GM19463 (cell line): ENCODE results near the gene CLPSL1.

Experiments
- ATAC-seq: cut with Tn5 transposase; IDR thresholded peaks from one replicate; pipeline ENCODE4 v1.9.1; 2021; ENCODE audit warnings: mild to moderate bottlenecking, moderate library complexity; ENCODE audit not compliant: unreplicated experiment

CLPSL1 gene

GRCh38 chr6:35757456-35758123, 23.2 kb upstream of the CLPSL1 start:
- no peak for ATAC-seq

- no peak for ATAC-seq
Observed at GRCh38 chr6:35759426-35759825, 21.4 kb upstream of the CLPSL1 start.

GRCh38 chr6:35765739-35766138, 15.1 kb upstream of the CLPSL1 start:
- no peak for ATAC-seq

- ATAC-seq, result no peak
Observed at GRCh38 chr6:35769211-35769610, 11.6 kb upstream of the CLPSL1 start.

GRCh38 chr6:35771343-35771627, 9.5 kb upstream of the CLPSL1 start:
- ATAC-seq, result no peak

GRCh38 chr6:35774116-35774794, 6.6 kb upstream of the CLPSL1 start:
- ATAC-seq, result no peak

DNA sequence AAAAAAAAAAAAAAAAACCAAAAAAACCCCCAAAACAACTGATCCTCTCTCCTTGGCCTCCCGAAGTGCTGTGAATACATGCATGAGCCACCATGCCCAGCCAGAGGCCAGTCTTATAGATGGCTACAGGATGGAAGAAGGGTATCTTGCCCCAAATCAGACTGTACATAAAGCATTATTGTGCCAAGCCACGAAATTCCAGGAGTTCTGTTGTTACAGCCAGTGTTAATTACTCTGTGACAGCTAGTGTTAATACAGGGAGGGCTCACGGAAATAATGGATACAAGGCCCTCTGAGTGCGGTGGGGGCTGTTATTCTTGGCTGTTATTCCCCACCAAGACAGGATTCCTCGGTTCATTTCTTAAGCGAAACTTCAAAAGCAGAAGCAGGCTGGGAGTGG, 5.8 kb upstream of the CLPSL1 start:
- ATAC-seq, result no peak

DNA sequence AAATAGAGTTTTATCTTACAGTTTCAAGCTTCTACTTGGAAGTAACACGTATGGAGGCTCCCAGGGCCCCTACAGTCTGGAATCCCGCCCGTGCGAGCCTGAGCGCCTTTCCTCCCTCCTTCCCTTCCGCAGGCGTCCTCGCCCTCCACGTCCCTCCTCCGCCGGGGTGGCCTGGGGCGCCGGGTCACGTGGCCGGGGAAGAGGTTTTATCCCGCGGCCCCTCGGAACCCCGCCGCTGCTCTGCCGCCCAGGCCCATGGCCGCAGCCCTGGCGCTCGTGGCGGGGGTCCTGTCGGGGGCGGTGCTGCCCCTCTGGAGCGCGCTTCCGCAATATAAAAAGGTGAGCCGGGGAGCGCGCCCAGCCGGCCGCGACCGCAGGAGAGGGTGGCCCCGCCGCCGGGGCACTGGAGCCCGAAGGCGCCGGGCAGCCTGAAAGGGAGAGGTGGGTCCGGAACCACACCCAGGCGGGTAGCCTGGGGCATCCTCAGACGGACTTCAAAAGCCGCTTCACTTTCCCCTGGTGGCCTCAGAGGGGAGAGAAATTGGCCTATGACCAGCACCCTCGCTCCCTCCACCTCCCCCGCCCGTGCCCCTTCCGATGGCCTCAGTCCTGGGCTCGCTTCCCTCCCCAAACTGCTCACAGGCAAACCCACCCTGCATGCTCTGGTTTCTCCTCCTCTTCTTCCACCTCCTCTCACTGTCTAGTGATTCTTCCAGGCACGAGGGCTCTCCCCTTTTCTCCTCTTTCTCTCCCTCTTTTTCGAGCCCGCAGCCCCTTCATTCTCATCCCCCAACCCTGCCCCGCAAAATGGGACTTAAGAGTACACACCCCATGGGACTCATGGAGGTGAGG, 4.2 kb upstream of the CLPSL1 start, which contains the start of gene CLPSL2:
Gene CLPSL2, plus strand, starts transcription at position 235 of the 852 bp plus-strand sequence. Its CDS starts 21 bp downstream, at position 256.
- no peak for ATAC-seq

- ATAC-seq, result no peak
Observed at GRCh38 chr6:35777356-35778102, 3.3 kb upstream of the CLPSL1 start.

- no peak for ATAC-seq
Observed at GRCh38 chr6:35778437-35778836, 2.4 kb upstream of the CLPSL1 start.

GRCh38 chr6:35781290-35781689, 471 bp downstream of the CLPSL1 start:
- no peak for ATAC-seq

DNA sequence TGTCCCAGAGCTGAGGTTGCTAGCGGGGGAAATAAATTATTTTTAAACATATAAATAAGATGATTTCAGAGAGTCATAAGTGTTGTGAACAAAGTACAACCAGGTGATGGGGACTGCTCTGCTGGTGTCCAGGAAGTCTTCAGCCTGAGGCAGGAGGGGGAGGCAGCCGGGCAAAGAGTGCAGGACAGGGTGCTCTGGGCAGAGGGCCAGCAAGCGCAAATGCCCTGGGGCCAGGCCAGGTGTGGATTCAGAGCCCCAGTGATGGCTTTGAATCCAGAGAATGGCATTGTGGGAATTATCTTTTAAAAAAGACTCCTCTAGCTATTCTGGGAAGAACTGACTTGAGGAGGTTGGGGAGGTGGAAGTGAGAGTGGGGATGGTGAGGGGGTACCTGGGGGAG, 1.6 kb downstream of the CLPSL1 start:
- no peak for ATAC-seq

- ATAC-seq, result no peak
Observed at GRCh38 chr6:35784200-35784599, 3.4 kb downstream of the CLPSL1 start.

DNA sequence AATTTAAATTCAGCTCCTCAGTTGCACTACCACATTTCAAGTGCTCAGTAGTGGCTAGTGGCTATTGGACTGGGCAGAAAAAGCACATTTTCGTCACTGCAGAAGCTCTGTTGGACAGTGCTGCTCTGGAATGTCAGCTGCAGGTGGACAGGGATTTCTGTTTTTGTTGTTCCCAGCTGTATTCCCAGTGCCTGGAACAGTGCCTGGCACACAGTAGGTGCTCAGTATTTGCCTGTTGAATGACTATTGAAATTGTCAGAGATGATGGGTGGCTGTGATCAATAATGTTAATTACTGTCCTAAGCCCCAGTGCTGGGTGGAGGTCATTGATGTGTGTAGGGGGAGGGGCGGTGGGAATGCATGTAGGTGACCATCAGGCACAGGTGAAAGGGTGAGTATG, 5.5 kb downstream of the CLPSL1 start:
- ATAC-seq, result no peak

DNA sequence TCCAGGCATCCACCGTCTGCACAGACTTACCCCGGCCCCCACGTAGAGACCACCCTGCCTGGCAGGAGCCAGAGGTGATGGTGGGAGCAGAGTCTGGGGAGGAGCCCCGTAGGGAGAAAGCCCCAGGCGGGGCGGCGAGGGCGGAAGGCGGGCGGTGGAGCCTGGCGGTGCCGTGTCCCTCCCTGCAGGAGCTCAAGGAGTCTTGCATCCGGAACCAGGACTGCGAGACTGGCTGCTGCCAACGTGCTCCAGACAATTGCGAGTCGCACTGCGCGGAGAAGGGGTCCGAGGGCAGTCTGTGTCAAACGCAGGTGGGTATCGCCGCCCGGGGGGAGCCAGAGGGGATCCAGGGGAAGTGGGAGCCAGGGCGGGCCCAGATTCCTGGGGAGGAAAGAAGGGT, 6.0 kb downstream of the CLPSL1 start:
- ATAC-seq, result no peak

DNA sequence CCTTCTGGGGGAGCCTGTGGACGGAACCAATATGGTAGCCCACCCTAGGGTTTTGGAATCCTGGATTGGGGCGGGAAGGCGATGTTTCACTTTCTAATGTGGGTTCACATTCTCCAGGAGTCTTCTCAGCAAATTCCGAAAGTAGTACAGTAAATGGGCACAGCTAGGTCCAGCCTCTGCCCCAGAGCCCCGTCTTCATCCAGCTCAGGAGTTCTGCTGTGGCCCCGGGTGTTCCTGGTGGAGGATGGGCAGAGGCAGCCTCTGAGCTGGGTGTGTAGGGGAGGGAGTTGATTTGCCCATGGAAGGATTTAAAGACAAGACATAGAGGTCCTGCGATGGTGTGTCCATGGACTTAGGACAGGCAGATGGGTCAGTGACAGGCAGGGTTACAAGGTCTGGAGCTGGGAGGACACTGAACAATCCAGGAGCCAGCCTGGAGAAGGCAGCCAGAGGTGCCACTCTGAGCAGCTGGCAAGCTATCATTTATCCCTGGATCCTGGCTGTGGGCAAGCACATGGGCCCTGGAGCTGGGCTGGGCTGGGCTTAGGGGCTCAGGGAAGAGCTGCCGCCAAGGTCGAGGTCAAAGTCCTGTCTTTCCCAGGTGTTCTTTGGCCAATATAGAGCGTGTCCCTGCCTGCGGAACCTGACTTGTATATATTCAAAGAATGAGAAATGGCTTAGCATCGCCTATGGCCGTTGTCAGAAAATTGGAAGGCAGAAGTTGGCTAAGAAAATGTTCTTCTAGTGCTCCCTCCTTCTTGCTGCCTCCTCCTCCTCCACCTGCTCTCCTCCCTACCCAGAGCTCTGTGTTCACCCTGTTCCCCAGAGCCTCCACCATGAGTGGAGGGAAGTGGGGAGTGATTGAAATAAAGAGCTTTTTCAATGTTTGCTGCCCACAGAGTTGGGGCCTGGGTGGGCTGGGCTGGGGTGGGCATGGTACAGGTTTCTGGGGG, 6.7 kb downstream of the CLPSL1 start:
- no peak for ATAC-seq

DNA sequence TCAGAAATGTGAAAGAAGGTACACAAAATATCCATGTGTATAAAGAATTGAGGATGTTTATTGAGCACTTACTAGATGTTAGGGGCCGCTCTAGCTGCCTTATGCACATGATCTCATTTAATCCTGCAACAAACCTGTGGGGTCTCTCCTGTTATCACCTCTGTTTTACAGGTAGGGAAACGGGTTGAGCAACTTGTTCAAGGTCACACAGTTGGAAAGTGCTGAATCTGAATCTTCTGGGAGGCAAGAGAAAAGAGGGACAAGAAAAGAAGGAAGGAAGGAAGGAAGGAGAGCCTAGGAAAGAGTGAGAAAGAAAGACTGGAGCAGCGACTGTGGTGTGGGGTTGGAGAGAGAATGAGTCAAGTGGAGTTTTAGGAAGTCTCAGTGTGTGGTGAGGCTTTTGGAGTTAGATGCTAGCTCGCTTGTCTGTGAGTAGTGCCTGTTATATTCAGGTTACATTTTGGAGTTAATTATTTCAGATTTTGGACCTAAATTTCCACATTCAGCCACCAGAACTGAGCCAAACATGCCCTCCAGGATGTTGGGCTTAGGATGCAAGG, 7.7 kb downstream of the CLPSL1 start:
- no peak for ATAC-seq

DNA sequence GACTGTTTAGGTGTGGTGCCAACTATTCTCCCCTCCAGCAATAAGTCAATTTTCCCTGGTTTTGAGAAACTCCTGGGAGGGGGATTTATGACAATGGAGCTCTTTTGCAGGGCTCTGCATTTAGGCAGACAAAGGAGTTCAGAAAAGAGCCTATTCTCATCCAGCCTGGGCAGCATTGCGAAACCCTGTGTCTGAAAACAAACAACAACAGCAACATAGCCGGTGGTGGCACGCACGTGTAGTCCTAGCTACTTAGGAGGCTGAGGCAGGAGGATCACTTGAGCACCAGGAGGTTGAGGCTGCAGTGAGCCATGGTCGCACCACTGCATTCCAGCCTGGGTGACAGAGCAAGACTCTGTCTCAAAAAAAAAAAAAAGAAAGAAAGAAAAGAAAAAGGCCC, 9.9 kb downstream of the CLPSL1 start:
- ATAC-seq, result no peak

DNA sequence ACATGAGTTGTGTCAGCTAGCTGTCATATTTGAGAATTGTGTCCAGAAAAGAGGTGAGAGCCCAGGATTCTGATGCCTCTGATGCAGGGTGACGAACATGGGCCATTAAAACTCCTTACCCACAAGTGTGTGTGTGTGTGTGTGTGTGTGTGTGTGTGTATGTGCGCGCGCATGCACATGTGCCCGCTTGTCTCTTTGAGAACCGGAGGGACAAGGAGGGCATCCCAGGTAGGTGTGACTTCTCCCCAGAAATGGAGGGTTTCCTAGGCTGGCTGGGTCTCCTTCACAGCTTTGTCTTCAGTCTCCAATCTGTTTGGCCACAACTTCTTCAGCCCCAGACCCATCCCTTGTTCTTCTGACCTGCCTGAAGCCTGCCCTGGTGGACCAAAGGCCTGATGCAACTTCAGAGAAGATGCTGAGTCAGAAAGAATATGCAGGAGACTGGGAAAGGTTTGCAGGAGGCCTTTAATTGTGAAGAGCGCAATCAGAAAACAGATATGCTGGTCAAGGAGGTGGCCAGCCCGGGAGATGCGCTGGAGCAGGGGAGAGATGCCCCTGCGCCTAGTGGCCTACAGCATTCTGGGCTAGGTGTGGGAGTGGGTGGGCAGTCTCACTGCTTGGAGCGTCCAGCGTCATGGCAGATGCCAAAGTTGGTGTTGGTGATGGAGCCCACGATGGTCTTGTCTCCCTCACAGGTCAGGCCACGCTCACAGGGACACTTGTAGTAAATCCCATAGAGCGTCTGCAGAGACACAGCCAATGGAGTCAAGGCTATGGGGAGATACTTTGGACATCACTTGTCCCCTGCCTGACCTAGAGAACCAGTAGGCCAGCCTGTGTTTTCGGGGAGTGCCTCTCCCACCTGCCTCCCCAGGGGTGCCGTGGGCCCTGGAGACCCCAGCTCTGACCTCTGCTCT, 14.0 kb downstream of the CLPSL1 start:
- ATAC-seq, result no peak
